Activated CD4-positive, alpha-beta T cell treated with anti-CD3 and anti-CD28 coated beads, Interleukin-2, amount 50 U/mL, for 48 hours (primary cell): ENCODE measurements around the gene TPSD1.
"Not testable (repeated sequence)": the region's sequence is repeated elsewhere in the genome, so short reads cannot be mapped to it uniquely, and the experiment has no call there.

Experiments
- DNase-seq, 2 experiments: peaks; one replicate each; pipeline ENCODE4 v3.0.0-alpha.2; 2020

TPSD1 gene

DNA sequence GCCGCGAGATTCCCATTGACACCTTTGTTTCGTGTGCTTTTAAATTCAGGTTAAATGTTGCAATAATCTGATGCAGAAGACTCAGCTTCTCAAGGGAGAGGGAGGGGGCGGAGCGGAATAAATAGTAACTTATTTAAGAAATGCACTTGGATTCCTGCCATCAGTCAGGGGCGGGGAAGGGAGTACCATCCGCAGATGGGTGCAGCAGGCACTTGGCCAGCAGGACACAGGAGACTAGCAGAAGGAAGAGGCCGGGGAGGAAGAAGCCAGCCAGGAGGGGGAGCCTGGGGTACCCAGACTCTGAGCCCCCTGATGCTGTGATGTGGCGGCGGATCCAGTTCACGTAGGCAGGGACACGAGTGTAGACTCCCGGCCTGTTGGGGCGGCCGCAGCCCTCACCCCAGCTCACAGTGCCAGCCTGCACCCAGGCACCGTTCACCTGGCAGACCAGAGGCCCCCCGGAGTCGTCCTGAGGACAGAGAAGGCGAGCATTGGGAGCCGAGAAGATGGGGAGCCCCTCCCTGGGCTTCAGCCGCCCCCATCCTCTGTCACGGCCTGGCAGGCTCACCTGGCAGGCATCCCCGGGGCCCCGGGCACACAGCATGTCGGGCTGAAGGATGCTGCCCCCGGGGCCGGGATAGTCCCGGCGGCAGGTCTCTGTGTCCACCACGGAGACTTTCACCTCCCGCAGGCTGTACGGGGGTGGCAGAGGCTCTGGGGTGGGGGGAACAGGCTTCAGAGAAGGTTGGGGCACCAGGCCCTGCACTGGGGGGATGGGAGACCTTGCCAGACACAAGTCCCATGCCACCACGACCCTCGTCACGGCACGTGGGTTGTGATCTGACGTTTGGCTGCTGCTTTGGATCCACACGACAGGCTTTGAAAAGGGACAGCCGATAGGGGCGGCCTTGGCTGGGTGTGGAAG is 34.0 kb upstream of the TPSD1 start:
- no peak for DNase-seq

DNA sequence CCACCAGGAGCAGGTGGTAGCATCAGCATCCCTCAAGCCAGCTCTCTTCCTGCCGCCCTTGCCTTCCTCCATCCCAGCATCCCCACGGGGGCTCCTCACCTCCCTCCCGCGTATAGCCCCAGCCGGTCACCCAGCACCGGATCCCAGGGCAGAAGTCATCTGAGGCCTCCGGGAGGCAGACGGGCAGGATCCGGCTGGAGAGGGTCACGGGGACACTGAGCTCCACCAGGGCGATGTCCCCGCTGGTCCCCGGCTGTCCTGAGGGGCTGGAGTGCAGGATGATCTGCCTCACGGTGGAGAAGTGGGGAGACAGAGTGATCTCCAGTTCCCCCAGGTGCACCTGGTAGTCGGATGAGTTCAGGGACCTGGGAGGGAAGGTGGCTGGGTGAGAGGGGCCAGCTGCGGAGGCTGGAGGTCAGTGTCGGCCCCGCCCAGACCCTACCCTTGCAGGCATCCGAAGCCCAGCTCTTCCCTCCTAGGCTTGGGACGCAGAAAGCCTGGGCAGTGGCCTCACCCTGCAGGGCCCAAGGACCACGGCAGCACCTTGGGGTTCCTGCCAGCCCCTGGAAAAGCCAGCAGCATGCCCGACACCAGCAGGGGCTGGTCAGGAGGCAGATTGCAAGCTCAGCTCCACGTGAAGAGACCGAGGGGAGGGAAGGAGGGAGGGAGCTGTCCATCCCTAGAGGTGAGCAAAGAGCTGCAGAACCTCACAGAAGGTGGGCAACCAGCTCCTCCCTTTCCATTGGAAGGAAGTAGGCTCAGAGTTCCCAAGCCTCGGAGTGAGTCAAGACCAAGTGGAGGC is 33.1 kb upstream of the TPSD1 start:
- no peak for DNase-seq

DNA sequence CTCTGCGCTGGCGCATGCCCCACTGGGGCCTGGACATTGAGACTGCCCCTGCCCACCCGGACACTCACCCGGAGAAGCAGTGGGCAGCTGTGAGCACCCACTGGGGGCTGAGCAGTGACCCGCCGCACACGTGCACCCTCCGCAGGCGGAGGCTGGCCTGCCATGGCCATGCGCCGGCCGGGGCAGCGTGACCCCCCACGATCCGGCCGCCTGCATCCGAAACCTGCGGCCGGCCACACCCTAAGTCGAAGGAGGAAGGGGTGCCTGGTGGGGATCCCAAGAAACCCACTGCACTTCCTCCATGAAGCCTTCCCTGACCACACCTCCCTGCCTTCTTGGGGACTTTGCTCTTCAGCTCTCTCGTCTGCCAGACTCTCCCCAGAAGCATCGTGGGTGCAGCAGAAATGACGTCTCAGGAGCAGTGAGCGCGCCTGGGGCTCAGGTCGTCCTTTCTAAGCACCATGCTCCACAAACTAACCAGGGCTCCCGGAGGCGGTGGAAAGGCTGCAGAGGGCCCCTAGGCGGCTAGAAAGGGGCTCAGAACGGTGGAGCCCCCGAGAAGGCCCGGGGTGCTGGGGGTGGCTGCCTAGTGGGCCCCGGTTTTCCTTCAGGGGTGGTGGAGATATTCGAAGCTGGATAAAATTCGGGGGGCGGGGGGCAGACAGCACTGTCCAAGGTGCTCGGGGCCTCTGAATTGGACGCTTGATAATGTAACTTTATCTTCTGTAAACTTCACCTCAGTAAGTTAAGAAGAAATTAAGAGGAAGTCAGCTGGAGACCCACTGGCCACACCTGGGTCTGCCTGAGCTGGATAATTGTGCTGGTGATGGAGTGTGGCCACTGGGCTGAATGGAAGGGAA is 32.3 kb upstream of the TPSD1 start:
- DNase-seq = no peak

DNA sequence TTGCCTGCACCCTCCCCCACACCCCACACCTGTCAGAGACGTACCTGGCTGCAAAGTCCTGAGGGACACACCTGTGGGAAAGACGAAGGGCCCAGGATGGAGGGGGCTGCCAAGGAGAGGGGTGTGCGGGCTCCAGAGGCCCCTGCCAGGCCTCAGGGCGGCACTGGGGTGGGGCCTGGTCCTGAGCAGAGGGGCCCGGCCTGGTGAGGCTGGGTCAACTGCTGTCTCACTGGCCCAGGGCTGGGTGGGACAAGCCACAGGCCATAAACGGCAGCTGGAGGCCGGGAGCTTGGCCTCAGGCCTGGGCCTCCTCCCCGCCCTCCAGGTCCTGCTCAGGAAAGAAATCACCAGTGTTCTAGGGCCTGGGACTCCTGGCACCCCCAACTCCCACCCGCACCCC is 31.3 kb upstream of the TPSD1 start:
- DNase-seq = no peak

- DNase-seq = no peak
Measured at GRCh38 chr16:1225051-1225451, 30.8 kb upstream of the TPSD1 start, which contains the start of gene TPSG1. TPSG1 (minus strand) TSS chr16:1225268; CDS start chr16:1225252, 16 bp downstream.

DNA sequence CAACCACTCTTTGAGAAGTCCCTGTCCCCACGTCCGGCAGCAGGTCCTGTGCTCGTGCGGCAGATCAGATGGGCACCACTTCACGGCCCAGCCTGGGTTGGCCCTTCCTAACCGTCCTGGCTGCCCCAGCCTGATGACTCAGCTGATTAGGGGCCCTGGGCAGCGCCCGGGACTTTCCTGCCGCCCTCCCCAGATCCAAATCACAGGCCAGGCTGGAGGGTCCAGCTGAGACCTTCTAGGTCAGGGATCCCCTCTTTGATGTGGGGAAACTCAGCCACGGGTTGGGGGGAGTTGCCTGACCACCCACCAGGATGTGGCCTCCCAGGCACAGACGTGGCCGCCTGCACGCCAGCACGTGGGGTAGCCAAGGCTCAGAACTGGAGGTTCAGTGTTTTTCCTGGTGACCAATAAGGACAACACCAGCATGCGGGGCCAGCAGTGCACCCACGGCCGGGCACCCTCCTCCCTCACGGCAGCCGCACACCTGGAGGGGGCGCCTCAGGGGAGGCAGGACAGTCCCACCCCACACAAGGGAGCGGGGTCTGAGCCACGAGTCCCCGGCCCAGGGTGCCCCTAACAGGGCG is 30.0 kb upstream of the TPSD1 start:
- not testable (repeated sequence) for DNase-seq

GRCh38 chr16:1226692-1227091 is 29.2 kb upstream of the TPSD1 start:
- not testable (repeated sequence) for DNase-seq

DNA sequence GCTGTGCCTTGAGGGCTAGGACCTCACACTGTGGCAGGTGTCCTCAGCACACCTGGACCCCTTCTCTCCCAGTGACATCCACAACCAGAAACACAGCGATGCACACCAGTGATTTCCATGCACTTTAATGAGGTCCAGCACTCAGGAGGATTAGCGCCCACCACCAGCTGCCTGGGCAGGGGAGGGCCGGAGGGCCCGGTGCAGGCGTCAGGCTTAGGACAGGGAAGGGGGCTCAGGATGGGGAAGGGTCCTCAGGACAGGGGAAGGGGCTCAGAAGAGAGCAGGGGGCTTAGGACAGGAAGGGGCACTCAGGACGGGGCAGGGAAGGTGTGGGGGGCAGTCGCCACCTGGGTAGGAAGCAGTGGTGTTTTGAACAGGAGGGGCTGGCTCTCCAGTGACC is 27.6 kb upstream of the TPSD1 start:
- DNase-seq = not testable (repeated sequence)

DNA sequence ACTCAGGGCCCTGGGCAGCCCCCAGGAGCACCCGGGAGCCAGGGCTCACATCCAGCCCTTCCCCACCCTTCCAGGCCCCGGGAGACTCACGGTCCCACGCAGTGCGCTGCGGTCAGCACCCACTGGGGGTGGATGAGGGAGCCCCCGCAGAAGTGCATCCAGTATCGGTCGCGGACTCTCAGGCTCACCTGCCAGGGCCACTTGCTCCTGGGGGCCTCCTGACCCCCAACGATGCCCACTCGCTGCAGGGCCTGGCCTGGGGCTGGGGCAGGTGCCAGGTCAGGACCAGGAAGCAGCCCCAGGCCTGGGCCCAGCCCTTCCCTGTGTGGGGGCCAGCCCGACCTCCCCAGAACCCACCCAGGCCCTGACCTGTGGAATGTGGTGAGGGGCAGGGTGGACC is 26.4 kb upstream of the TPSD1 start:
- DNase-seq = not testable (repeated sequence)

DNA sequence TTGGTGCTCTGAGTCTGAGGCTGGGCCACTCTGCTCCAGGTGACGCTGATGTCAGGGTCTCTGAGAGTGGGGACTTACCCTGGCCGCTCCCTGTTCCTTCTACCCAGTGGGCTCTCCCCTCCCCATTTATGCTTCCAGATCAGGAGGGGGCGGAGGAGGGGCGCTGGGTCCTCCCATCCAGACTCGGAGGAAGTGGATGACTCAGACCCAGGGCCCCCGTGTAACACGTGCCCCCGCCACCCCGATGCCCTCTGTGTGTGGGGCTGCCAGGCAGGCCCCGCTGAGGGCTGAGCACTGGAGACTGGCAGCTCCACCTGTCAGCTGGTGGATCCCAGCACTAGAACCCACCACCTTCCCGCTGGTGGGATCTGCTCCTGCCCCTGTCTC is 25.8 kb upstream of the TPSD1 start, which contains the start of gene TPSB2:
TPSB2 (minus strand) TSS at position 101 of the 387 bp plus-strand sequence. CDS start 233 bp downstream, outside the sequence.
- not testable (repeated sequence) for DNase-seq

DNA sequence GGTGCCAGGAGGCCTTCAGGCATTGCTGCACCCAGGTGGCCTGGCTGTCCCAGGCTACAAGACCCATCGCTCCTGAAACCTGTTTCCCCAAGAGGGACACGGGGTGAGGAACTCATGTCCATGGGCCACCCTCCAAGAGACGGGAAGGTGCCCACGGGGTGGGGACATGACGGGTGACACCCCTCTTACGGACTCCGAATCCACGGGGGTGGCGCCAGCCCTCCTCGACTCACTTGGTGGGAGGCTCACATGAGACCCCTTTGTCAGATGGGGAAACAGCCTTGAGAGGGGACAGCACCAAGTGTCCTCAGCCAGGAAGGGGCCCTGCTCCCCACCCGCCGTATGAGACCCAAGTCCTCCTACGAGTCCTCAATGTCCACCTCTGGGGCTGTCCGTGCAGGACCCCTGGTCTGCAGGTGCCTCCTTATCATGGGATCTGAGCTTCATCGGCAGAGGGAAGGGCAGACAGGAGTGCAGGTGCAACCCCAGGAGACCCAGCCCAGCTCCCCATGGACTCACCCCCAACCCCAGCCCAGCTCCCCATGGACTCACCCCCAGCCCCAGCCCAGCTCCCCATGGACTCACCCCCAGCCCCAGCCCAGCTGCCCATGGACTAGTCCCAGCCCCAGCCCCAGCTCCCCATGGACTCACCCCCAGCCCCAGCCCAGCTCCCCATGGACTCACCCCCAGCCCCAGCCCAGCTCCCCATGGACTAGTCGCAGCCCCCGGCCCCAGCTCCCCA is 25.2 kb upstream of the TPSD1 start:
- DNase-seq = not testable (repeated sequence)

DNA sequence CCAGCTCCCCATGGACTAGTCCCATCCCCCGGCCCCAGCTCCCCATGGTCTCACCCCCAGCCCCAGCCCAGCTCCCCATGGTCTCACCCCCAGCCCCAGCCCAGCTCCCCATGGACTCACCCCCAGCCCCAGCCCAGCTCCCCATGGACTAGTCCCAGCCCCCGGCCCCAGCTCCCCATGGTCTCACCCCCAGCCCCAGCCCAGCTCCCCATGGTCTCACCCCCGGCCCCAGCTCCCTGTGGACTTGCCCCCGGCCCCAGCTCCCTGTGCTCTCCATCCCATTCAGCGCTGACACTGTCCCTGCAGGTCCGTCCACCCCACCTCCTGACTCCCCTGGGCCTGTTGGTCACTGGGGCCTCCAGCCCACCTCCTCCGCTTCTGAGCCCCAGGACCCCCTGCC is 24.6 kb upstream of the TPSD1 start:
- not testable (repeated sequence) for DNase-seq

GRCh38 chr16:1232049-1232748 is 23.7 kb upstream of the TPSD1 start:
- DNase-seq = not testable (repeated sequence)

GRCh38 chr16:1236659-1237058 is 19.2 kb upstream of the TPSD1 start:
- not testable (repeated sequence) for DNase-seq

GRCh38 chr16:1237990-1238389 is 17.9 kb upstream of the TPSD1 start:
- DNase-seq = no peak

- DNase-seq = not testable (repeated sequence)
Measured at GRCh38 chr16:1238909-1239308, 17.0 kb upstream of the TPSD1 start.

GRCh38 chr16:1239575-1239974 is 16.3 kb upstream of the TPSD1 start:
- not testable (repeated sequence) for DNase-seq

GRCh38 chr16:1240436-1240835 is 15.4 kb upstream of the TPSD1 start, which contains the start of gene TPSAB1:
TPSAB1 (plus strand) TSS chr16:1240705; CDS start chr16:1240939, 234 bp downstream.
- not testable (repeated sequence) for DNase-seq

GRCh38 chr16:1241081-1241480 is 14.8 kb upstream of the TPSD1 start:
- DNase-seq = not testable (repeated sequence)

DNA sequence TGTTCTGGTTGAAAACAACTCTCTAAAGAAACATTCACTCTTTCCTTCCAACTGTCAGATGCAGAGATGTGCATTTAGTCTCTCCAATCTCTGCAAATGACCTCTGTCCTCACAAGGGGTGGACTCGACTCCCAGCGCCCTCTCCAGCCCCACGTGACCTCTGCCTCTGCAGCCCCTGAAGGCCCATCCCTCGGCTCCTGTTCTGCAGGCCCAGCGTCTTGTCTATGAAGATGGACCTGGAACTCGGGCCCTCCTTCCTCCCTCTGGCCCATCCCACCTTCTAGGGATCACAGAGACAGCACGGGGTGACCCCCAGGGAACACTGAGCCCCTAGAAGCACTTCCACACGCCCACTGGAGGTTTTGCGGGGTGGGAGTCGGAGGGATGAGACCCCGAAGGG is 12.5 kb upstream of the TPSD1 start:
- DNase-seq = not testable (repeated sequence)
